ENCODE measurements around the gene CRY2.

GRCh38 chr11:45889966-45890365 lies 42.7 kb downstream of the CRY2 start:
- TF ChIP-seq CTCF (IDR thresholded peaks at IDR 0.05) (no peak), POLR2A (IDR thresholded peaks at IDR 0.05) (no peak)
